CD4-positive, alpha-beta T cell treated with Interleukin-15 for 4 hours (primary cell): ENCODE results near the gene NDEL1.
"Not testable (repeated sequence)": the region's sequence is repeated elsewhere in the genome, so short reads cannot be mapped to it uniquely, and the experiment has no call there.

Source experiments
- DNase-seq: peaks from one replicate; pipeline ENCODE4 v3.0.0-alpha.2; 2020; ENCODE audit warnings: low spot score

NDEL1 gene

GRCh38 chr17:8435245-8436168, at the start of gene NDEL1:
NDEL1 (plus strand) TSS chr17:8435884; CDS start chr17:8444272, 8,388 bp downstream.
- peak; percentile 98 for DNase-seq

GRCh38 chr17:8386841-8387240, 48.8 kb upstream of the NDEL1 start:
- DNase-seq: no peak

GRCh38 chr17:8387914-8388651, 47.6 kb upstream of the NDEL1 start:
- DNase-seq: peak; percentile 43

GRCh38 chr17:8391711-8392110, 44.0 kb upstream of the NDEL1 start:
- DNase-seq: no peak

- no peak for DNase-seq
These were observed 43.4 kb upstream of the NDEL1 start for GRCh38 chr17:8392274-8392673.

GRCh38 chr17:8392674-8393469, 42.8 kb upstream of the NDEL1 start:
- no peak for DNase-seq

- DNase-seq: peak; percentile 49
These were observed 42.0 kb upstream of the NDEL1 start for GRCh38 chr17:8393470-8394231.

- DNase-seq: not testable (repeated sequence)
These were observed 41.2 kb upstream of the NDEL1 start for GRCh38 chr17:8394497-8394896.

GRCh38 chr17:8397636-8398035, 38.0 kb upstream of the NDEL1 start, which contains the start of gene RNF222:
RNF222 (minus strand) TSS chr17:8397827; CDS start chr17:8393461, 4,366 bp downstream.
- no peak for DNase-seq

GRCh38 chr17:8398980-8399379, 36.7 kb upstream of the NDEL1 start:
- DNase-seq: no peak

- no peak for DNase-seq
These were observed 34.6 kb upstream of the NDEL1 start for GRCh38 chr17:8401107-8401506.

- no peak for DNase-seq
These were observed 32.7 kb upstream of the NDEL1 start for GRCh38 chr17:8402921-8403536.

GRCh38 chr17:8405499-8406016, 30.1 kb upstream of the NDEL1 start:
- no peak for DNase-seq

GRCh38 chr17:8406174-8406573, 29.5 kb upstream of the NDEL1 start:
- DNase-seq: no peak

- DNase-seq: no peak
These were observed 27.3 kb upstream of the NDEL1 start for GRCh38 chr17:8408371-8408770.

GRCh38 chr17:8409966-8410882, 25.5 kb upstream of the NDEL1 start:
- DNase-seq: peak; percentile 74

GRCh38 chr17:8410883-8411238, 24.8 kb upstream of the NDEL1 start:
- no peak for DNase-seq

GRCh38 chr17:8412089-8412488, 23.6 kb upstream of the NDEL1 start:
- DNase-seq: no peak

GRCh38 chr17:8413328-8413727, 22.4 kb upstream of the NDEL1 start:
- no peak for DNase-seq

- DNase-seq: no peak
These were observed 21.7 kb upstream of the NDEL1 start for GRCh38 chr17:8413938-8414337.
